Measurements from ENCODE around the gene EHBP1L1.

DNA sequence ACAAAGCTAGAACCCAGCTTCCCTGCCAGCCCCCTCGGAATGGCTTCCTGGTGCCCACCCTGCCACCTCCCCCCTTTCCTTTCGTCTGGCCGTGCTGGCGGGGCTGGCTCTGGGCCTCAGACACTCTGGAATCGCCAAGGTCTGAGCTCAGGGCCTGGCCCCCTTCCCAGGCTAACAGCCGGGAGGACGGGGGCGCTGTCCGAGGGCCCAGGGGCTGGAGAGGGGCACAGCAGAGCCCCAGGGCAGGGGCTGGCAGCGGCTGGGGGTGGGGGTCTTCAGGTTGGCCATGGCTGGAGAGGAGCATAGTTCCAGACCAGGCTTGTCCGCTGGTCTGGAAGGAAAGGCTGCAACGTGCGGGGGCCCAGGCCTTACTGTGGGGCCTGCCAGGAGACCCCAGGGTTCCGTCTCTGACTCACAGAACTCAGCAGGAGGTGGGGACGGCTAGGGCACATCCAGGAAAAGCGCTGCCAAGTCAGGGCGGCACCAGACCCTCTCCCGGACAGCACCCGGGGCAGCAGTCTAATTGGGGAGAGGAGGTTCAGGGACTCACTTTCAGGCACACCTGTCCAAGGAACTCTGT lies 16.8 kb upstream of the EHBP1L1 start:
- TF ChIP-seq, protein P1, sequence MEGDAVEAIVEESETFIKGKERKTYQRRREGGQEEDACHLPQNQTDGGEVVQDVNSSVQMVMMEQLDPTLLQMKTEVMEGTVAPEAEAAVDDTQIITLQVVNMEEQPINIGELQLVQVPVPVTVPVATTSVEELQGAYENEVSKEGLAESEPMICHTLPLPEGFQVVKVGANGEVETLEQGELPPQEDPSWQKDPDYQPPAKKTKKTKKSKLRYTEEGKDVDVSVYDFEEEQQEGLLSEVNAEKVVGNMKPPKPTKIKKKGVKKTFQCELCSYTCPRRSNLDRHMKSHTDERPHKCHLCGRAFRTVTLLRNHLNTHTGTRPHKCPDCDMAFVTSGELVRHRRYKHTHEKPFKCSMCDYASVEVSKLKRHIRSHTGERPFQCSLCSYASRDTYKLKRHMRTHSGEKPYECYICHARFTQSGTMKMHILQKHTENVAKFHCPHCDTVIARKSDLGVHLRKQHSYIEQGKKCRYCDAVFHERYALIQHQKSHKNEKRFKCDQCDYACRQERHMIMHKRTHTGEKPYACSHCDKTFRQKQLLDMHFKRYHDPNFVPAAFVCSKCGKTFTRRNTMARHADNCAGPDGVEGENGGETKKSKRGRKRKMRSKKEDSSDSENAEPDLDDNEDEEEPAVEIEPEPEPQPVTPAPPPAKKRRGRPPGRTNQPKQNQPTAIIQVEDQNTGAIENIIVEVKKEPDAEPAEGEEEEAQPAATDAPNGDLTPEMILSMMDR (conservative IDR thresholded peaks at IDR 0.05; ENCODE audit: low read depth, low read length): 0 out of 2 replicates have a peak, but pooled peaks have one; percentile 14
- TF ChIP-seq EZH2phosphoT487 (IDR thresholded peaks at IDR 0.05; ENCODE audit: borderline replicate concordance, low read length) (no peak), EZH2 (IDR thresholded peaks at IDR 0.05; ENCODE audit: low read length, unreplicated experiment) (no peak)
